ENCODE data around the gene UGT1A6.

Gene UGT1A6

GRCh38 chr2:233756429-233757081 lies 63.9 kb downstream of the UGT1A6 start:
- H3K27me3 ChIP-seq (ENCODE audit: control insufficient read depth, insufficient read depth, low read length) = no peaks in the 10 kb centered on the region
- H3K4me1 ChIP-seq (ENCODE audit: control insufficient read depth, low read depth, low read length) = no peaks in the 10 kb centered on the region
- H3K36me3 ChIP-seq (ENCODE audit: control insufficient read depth, low read depth, low read length) = no peaks in the 10 kb centered on the region
- peaks cover 7% of the 10 kb centered on the region for H3K9me3 ChIP-seq (ENCODE audit: control insufficient read depth, low read depth, low read length)
- H3K27ac ChIP-seq (ENCODE audit: low read length) = no peak overlapping the region
- no peak overlapping the region for H3K9ac ChIP-seq (ENCODE audit: low read length)
- no peak overlapping the region for H3K4me3 ChIP-seq (ENCODE audit: low read length)

DNA sequence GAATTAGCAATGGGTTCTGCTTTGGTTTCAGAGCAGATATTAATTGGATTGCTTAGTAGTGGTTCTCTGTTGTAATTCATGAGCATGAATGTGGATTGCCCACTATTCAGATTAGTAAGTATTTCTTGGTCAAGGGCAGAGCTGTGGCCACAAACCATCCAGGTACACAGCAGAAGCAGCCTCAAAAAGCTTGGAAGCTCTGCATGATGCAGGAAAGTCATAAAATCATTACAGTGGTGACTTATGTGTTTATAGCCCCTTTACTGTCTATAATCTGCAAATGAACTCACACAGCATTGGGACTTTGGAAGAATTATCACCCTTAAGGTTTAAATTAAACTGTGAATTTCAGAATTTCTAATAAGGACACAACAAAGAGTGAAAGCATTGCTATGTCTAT lies 65.5 kb downstream of the UGT1A6 start:
- H3K4me1 ChIP-seq (ENCODE audit: control insufficient read depth, low read depth, low read length) = no peaks in the 10 kb centered on the region
- H3K36me3 ChIP-seq (ENCODE audit: control insufficient read depth, low read depth, low read length) = no peaks in the 10 kb centered on the region
- no peak overlapping the region for H3K9ac ChIP-seq (ENCODE audit: low read length)
- H3K4me3 ChIP-seq (ENCODE audit: low read length) = no peak overlapping the region
- H3K27me3 ChIP-seq (ENCODE audit: control insufficient read depth, insufficient read depth, low read length) = no peaks in the 10 kb centered on the region
- H3K27ac ChIP-seq (ENCODE audit: low read length) = no peak overlapping the region
- no peaks in the 10 kb centered on the region for H3K9me3 ChIP-seq (ENCODE audit: control insufficient read depth, low read depth, low read length)

- no peak overlapping the region for H3K9ac ChIP-seq (ENCODE audit: low read length)
- H3K36me3 ChIP-seq (ENCODE audit: control insufficient read depth, low read depth, low read length) = no peaks in the 10 kb centered on the region
- no peak overlapping the region for H3K4me3 ChIP-seq (ENCODE audit: low read length)
- no peaks in the 10 kb centered on the region for H3K27me3 ChIP-seq (ENCODE audit: control insufficient read depth, insufficient read depth, low read length)
- no peaks in the 10 kb centered on the region for H3K9me3 ChIP-seq (ENCODE audit: control insufficient read depth, low read depth, low read length)
- H3K27ac ChIP-seq (ENCODE audit: low read length) = no peak overlapping the region
- no peaks in the 10 kb centered on the region for H3K4me1 ChIP-seq (ENCODE audit: control insufficient read depth, low read depth, low read length)
These were observed 66.2 kb downstream of the UGT1A6 start for GRCh38 chr2:233758849-233759248.

- no peaks in the 10 kb centered on the region for H3K27me3 ChIP-seq (ENCODE audit: control insufficient read depth, insufficient read depth, low read length)
- H3K9me3 ChIP-seq (ENCODE audit: control insufficient read depth, low read depth, low read length) = no peaks in the 10 kb centered on the region
- H3K4me3 ChIP-seq (ENCODE audit: low read length) = no peak within 1 kb of the TSS
- no peaks in the 10 kb centered on the region for H3K4me1 ChIP-seq (ENCODE audit: control insufficient read depth, low read depth, low read length)
- no peak within 1 kb of the TSS for H3K9ac ChIP-seq (ENCODE audit: low read length)
- no peaks in the 10 kb centered on the region for H3K36me3 ChIP-seq (ENCODE audit: control insufficient read depth, low read depth, low read length)
- H3K27ac ChIP-seq (ENCODE audit: low read length) = no peak within 1 kb of the TSS
These were observed 67.4 kb downstream of the UGT1A6 start, which contains the start of gene UGT1A1 for GRCh38 chr2:233760043-233760442. TSS of gene UGT1A1 (plus strand) at chr2:233760270. CDS start at chr2:233760288, 18 bp downstream.

- no peaks in the 10 kb centered on the region for H3K36me3 ChIP-seq (ENCODE audit: control insufficient read depth, low read depth, low read length)
- no peak overlapping the region for H3K9ac ChIP-seq (ENCODE audit: low read length)
These were observed 68.5 kb downstream of the UGT1A6 start for GRCh38 chr2:233761040-233761769.

GRCh38 chr2:233764264-233764663 lies 71.6 kb downstream of the UGT1A6 start:
- Histone ChIP-seq H3K9ac (ENCODE audit: low read length) (no peak overlapping the region), H3K27me3 (ENCODE audit: control insufficient read depth, insufficient read depth, low read length) (no peaks in the 10 kb centered on the region), H3K4me1 (ENCODE audit: control insufficient read depth, low read depth, low read length) (peaks cover 9% of the 10 kb centered on the region), H3K4me3 (ENCODE audit: low read length) (no peak overlapping the region), H3K9me3 (ENCODE audit: control insufficient read depth, low read depth, low read length) (no peaks in the 10 kb centered on the region), H3K36me3 (ENCODE audit: control insufficient read depth, low read depth, low read length) (no peaks in the 10 kb centered on the region), H3K27ac (ENCODE audit: low read length) (no peak overlapping the region)

More at GRCh38 chr2:233761040-233761769, 68.5 kb downstream of the UGT1A6 start:
- Histone ChIP-seq H3K4me1 (ENCODE audit: control insufficient read depth, low read depth, low read length) (no peaks in the 10 kb centered on the region), H3K27ac (ENCODE audit: low read length) (no peak overlapping the region), H3K9me3 (ENCODE audit: control insufficient read depth, low read depth, low read length) (no peaks in the 10 kb centered on the region), H3K4me3 (ENCODE audit: low read length) (no peak overlapping the region), H3K27me3 (ENCODE audit: control insufficient read depth, insufficient read depth, low read length) (no peaks in the 10 kb centered on the region)

- Histone ChIP-seq H3K9ac (ENCODE audit: low read length) (no peak overlapping the region), H3K27ac (ENCODE audit: low read length) (no peak overlapping the region), H3K4me3 (ENCODE audit: low read length) (no peak overlapping the region), H3K36me3 (ENCODE audit: control insufficient read depth, low read depth, low read length) (no peaks in the 10 kb centered on the region), H3K4me1 (ENCODE audit: control insufficient read depth, low read depth, low read length) (peaks cover 9% of the 10 kb centered on the region), H3K27me3 (ENCODE audit: control insufficient read depth, insufficient read depth, low read length) (no peaks in the 10 kb centered on the region), H3K9me3 (ENCODE audit: control insufficient read depth, low read depth, low read length) (no peaks in the 10 kb centered on the region)
These were observed 72.1 kb downstream of the UGT1A6 start for GRCh38 chr2:233764761-233765160.

DNA sequence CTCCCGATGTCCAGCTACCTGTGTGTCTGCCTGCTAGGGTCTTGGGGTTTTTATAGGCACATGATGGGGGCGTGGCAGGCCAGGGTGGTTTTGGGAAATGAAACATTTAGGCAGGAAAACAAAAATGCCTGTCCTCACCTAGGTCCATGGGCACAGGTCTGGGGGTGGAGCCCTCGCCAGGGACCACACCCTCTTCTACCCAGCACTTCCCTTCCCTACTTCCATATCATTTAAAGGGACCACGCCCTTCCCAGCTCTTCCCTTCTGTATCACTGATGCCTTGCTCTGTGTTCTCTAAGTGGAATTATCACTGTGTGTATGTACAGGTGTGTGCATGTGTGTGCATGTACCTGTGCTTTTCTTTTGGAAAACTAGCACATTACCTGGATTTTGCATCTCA lies 73.7 kb downstream of the UGT1A6 start:
- Histone ChIP-seq H3K27ac (ENCODE audit: low read length) (no peak overlapping the region), H3K27me3 (ENCODE audit: control insufficient read depth, insufficient read depth, low read length) (no peaks in the 10 kb centered on the region), H3K36me3 (ENCODE audit: control insufficient read depth, low read depth, low read length) (no peaks in the 10 kb centered on the region), H3K4me3 (ENCODE audit: low read length) (no peak overlapping the region), H3K9ac (ENCODE audit: low read length) (no peak overlapping the region), H3K9me3 (ENCODE audit: control insufficient read depth, low read depth, low read length) (no peaks in the 10 kb centered on the region), H3K4me1 (ENCODE audit: control insufficient read depth, low read depth, low read length) (peaks cover 9% of the 10 kb centered on the region)

DNA sequence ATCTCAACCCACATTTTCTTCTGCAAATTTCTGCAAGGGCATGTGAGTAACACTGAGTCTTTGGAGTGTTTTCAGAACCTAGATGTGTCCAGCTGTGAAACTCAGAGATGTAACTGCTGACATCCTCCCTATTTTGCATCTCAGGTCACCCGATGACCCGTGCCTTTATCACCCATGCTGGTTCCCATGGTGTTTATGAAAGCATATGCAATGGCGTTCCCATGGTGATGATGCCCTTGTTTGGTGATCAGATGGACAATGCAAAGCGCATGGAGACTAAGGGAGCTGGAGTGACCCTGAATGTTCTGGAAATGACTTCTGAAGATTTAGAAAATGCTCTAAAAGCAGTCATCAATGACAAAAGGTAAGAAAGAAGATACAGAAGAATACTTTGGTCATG lies 75.4 kb downstream of the UGT1A6 start:
- H3K9ac ChIP-seq (ENCODE audit: low read length) = no peak overlapping the region
- H3K27ac ChIP-seq (ENCODE audit: low read length) = peak overlapping the region; percentile 3
- H3K4me1 ChIP-seq (ENCODE audit: control insufficient read depth, low read depth, low read length) = peaks cover 9% of the 10 kb centered on the region
- H3K27me3 ChIP-seq (ENCODE audit: control insufficient read depth, insufficient read depth, low read length) = no peaks in the 10 kb centered on the region
- H3K4me3 ChIP-seq (ENCODE audit: low read length) = no peak overlapping the region
- H3K36me3 ChIP-seq (ENCODE audit: control insufficient read depth, low read depth, low read length) = no peaks in the 10 kb centered on the region
- H3K9me3 ChIP-seq (ENCODE audit: control insufficient read depth, low read depth, low read length) = no peaks in the 10 kb centered on the region

GRCh38 chr2:233769260-233769659 lies 76.6 kb downstream of the UGT1A6 start:
- Histone ChIP-seq H3K27ac (ENCODE audit: low read length) (no peak overlapping the region), H3K36me3 (ENCODE audit: control insufficient read depth, low read depth, low read length) (no peaks in the 10 kb centered on the region), H3K9me3 (ENCODE audit: control insufficient read depth, low read depth, low read length) (no peaks in the 10 kb centered on the region), H3K9ac (ENCODE audit: low read length) (no peak overlapping the region), H3K4me1 (ENCODE audit: control insufficient read depth, low read depth, low read length) (peaks cover 9% of the 10 kb centered on the region), H3K4me3 (ENCODE audit: low read length) (no peak overlapping the region), H3K27me3 (ENCODE audit: control insufficient read depth, insufficient read depth, low read length) (no peaks in the 10 kb centered on the region)

- H3K27ac ChIP-seq (ENCODE audit: low read length) = no peak overlapping the region
- peaks cover 9% of the 10 kb centered on the region for H3K4me1 ChIP-seq (ENCODE audit: control insufficient read depth, low read depth, low read length)
- H3K27me3 ChIP-seq (ENCODE audit: control insufficient read depth, insufficient read depth, low read length) = no peaks in the 10 kb centered on the region
- H3K4me3 ChIP-seq (ENCODE audit: low read length) = no peak overlapping the region
- H3K9ac ChIP-seq (ENCODE audit: low read length) = no peak overlapping the region
- no peaks in the 10 kb centered on the region for H3K9me3 ChIP-seq (ENCODE audit: control insufficient read depth, low read depth, low read length)
- H3K36me3 ChIP-seq (ENCODE audit: control insufficient read depth, low read depth, low read length) = no peaks in the 10 kb centered on the region
These were observed 79.5 kb downstream of the UGT1A6 start for GRCh38 chr2:233772153-233772552.

DNA sequence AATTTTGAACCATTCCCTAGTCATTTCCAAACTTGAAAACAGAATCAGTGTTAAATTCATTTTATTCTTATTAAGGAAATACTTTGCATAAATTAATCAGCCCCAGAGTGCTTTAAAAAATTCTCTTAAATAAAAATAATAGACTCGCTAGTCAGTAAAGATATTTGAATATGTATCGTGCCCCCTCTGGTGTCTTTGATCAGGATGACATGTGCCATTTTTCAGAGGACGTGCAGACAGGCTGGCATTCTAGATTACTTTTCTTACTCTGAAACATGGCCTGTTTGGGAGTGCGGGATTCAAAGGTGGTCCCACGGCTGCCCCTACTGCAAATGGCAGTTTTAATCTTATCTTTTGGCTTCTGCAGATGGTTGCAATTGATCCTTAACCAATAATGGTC lies 79.9 kb downstream of the UGT1A6 start:
- no peaks in the 10 kb centered on the region for H3K27me3 ChIP-seq (ENCODE audit: control insufficient read depth, insufficient read depth, low read length)
- H3K9ac ChIP-seq (ENCODE audit: low read length) = no peak overlapping the region
- H3K4me3 ChIP-seq (ENCODE audit: low read length) = no peak overlapping the region
- H3K27ac ChIP-seq (ENCODE audit: low read length) = no peak overlapping the region
- peaks cover 7% of the 10 kb centered on the region for H3K4me1 ChIP-seq (ENCODE audit: control insufficient read depth, low read depth, low read length)
- H3K36me3 ChIP-seq (ENCODE audit: control insufficient read depth, low read depth, low read length) = no peaks in the 10 kb centered on the region
- no peaks in the 10 kb centered on the region for H3K9me3 ChIP-seq (ENCODE audit: control insufficient read depth, low read depth, low read length)
